Measurements from ENCODE around the gene NELL1.
"Not testable (repeated sequence)": the region's sequence is repeated elsewhere in the genome, so short reads cannot be mapped to it uniquely, and the experiment has no call there.

NELL1 gene

GRCh38 chr11:21205205-21205604 lies 535.8 kb downstream of the NELL1 start:
- DNase-seq (ENCODE audit: low spot score): no peak

- DNase-seq (ENCODE audit: low spot score): no peak
These were observed 556.5 kb downstream of the NELL1 start for GRCh38 chr11:21225860-21226259.

GRCh38 chr11:21229224-21229623 lies 559.8 kb downstream of the NELL1 start:
- no peak for DNase-seq (ENCODE audit: low spot score)

GRCh38 chr11:21250196-21250595 lies 580.8 kb downstream of the NELL1 start:
- DNase-seq (ENCODE audit: low spot score): no peak

DNA sequence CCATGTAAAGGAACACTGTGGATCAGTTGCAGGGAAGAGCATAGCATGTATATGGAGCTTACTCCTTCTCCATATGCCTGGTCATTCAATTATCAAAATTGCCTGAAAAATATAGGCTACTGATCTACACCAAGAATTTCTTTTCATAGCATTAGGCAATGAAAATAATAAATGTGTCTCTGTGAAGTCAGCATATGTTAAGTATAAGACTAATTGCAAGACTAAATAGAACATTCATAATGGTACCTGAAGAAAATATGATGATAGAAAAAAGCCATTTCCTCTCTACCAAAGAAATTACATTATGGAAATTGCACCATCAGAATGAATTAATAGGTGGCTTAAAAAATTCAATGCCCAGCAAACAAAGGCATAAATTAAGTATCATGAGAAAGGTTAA lies 584.7 kb downstream of the NELL1 start:
- DNase-seq (ENCODE audit: low spot score): no peak

GRCh38 chr11:21254790-21255189 lies 585.4 kb downstream of the NELL1 start:
- no peak for DNase-seq (ENCODE audit: low spot score)

DNA sequence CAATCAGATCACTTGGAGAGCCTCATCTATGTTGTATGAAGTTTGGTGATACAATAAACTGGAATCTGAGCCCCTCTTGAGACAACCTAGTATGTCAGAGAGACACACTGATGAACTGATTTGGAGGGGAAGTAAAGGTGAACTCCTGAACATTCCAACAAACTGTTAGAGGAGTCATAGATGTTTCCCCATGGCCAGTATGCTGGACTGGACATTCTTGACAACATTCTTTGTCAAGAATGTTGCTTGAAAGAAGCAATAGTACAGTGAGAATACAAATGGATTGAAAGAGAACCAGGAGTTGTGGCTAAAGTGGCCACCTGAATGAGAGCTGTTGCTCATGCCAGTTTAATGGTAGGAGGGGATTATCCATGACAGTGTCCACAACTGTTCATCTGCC lies 588.1 kb downstream of the NELL1 start:
- no peak for DNase-seq (ENCODE audit: low spot score)

GRCh38 chr11:21258414-21258813 lies 589.0 kb downstream of the NELL1 start:
- DNase-seq (ENCODE audit: low spot score): no peak

DNA sequence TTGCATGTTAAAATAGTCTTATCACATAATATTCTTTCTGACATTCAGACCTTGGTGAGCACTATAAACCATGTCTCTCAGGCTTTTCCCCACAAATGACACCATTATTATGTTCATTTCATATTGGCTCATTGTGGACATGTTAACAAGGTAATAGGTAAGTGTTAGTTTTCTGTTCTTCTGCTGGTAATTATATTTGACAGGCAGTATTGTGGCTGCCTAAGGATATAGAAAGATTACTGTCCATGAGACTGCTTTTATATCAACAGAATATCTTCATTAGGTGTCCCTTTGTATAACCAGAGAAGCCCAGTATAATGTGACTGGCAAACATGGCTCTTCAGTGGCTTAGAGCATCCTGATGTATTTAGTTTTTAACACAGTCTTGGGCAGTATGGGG lies 590.7 kb downstream of the NELL1 start:
- no peak for DNase-seq (ENCODE audit: low spot score)

DNA sequence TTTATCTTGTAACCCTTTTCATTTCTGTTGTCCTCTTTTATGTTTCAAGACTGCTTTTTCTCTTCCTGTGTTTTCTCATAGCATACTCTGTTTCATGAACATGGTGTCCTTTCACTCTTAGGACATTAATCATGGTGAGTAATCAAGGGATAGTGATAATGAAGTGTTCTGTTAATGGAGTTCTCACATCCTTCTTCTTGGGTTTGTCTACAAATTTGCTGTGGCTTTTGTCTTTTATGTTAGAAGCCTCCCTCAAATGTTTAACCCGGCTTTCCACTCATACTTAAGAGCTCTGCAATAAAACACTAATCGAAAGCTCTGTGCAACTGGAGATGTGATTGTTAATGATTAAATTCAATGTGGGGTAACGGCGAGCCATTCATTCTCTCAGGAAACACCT lies 593.6 kb downstream of the NELL1 start:
- DNase-seq (ENCODE audit: low spot score): no peak

DNA sequence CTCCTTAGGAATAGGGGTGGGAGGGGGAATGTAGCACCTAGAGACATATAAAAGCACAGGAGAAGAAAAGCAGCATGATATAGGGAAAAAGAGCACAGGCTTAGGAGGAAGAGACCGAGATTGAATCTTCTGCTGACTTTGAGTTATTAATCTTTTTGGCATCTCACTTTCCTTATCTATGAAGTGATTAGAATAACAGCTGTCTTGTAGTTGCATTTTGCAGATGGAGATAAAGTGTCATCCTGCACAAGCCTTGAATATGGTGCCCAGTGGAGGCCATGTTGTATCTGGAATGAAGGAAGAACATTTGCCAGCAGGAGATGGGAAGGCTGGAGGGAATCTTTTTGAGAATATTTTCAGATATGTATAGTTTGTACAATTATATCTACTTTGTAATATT lies 594.7 kb downstream of the NELL1 start:
- DNase-seq (ENCODE audit: low spot score): no peak

DNA sequence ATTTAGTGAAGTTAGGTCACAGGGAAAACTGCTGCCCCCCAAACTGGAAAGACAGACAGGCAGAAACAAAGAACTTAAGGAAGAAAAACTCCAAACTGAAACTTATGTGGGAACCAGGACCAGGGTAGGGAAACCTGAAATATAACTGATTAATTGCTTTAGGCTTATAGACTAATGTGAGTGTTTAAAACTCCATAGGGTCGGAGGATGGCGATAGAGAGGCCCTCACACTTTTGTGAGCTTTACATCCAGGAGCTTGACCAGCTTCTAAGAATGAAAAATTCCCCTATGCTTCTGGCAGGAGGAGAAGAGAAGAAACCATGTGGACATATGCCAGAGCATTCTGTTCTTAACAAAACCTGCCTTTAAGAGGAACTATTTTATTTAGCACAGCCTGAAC lies 598.6 kb downstream of the NELL1 start:
- DNase-seq (ENCODE audit: low spot score): no peak

- DNase-seq (ENCODE audit: low spot score): not testable (repeated sequence)
These were observed 602.8 kb downstream of the NELL1 start for GRCh38 chr11:21272139-21272538.

DNA sequence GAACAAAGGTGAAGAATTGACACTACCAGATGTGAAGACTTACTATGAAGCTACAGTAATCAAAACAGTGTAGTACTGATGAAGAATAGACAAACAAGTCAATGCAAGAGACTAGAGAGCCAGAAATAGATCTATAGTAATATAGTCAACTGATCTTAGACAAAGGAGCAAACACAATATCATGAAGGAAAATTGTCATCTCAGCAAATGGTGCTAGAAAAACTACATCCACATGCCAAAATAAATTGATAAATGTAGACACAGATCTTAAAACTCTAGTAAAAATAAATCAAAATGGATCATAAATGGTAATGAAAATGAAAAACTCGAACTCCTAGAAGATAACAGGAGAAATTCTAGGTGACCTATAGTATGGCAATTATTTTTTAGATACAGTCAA lies 609.5 kb downstream of the NELL1 start:
- no peak for DNase-seq (ENCODE audit: low spot score)

DNA sequence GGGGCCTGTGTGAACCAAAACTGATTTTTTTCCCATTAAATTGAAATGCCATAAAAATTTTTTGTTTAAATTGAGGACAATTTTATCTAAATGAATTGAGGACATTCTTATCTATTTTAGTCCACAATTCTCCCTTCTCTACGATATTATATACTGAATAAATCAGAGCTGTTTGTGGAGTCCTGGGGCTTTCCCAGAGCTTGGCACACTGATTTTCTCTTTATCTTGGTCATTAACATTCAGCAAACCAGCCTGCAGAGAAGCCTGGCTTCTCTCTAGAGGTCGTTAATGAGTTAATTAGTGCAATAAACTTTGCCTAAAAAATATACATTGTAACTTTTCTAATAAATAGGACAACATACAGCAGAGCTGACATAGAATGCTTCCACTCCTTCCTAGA lies 615.7 kb downstream of the NELL1 start:
- no peak for DNase-seq (ENCODE audit: low spot score)

DNA sequence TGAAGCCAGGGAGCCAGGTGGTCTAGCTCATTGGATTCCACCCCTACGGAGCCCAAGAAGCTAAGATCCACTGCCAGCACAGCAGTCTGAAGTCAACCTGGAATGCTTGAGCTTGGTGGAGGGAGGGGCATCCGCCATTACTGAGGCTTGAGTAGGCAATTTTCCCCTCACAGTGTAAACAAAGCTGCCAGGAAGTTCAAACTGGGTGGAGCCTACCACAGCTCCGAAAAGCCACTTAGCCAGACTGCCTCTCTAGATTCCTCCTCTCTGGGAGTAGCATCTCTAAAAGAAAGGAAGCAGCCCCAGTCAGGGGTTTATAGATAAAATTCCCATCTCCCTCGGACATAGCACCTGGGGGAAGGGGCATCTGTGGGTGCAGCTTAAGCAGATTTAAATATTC lies 620.3 kb downstream of the NELL1 start:
- DNase-seq (ENCODE audit: low spot score): no peak

- DNase-seq (ENCODE audit: low spot score): no peak
These were observed 626.1 kb downstream of the NELL1 start for GRCh38 chr11:21295508-21295907.

DNA sequence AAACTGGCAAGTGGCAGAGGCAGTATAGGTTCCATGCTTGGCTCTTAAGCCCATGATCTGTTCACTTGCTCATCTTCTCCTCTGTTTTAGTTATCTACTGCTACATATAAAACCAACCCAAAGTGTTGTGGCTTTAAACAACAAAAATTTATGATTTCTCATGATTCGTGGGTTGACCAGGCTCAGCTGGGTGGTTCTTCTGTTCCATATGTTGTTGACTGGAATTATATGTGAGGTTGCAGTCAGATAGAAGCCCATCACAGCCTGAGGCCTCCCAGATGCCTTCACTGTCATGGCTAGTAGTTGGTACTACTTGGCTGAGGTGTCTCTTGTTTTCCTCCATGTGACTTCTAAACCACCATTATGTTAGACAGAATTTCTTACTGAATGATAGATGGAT lies 632.6 kb downstream of the NELL1 start:
- no peak for DNase-seq (ENCODE audit: low spot score)

DNA sequence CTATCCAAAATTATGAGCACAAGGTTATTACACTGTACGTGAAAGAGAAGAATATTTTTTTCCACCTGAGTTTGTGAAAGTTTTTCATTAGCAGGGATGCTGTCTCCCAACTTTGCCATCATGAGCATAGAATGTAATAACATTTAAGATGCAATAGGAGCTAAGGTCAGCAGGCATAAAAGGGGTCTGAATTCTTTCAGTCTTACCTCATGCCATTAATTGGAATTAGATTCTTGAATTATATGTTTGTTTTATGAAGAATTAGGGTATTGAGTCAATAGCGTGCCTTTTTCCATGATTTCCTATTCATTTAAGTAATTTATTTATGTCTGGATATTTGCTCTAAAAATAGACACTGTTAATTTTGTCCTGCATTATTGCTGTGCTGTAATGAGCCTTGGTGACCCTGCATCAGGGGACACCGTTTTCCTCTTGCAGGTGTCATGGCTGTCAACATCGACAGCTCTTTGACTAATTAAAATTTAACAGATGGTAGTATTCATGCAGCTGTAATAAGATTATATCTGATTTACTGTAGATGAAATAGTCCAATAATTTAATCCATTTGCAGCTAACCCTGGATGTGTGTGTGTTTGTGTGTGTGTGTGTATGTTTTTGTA lies 637.5 kb downstream of the NELL1 start:
- DNase-seq (ENCODE audit: low spot score): no peak

- DNase-seq (ENCODE audit: low spot score): no peak
These were observed 638.5 kb downstream of the NELL1 start for GRCh38 chr11:21307874-21308273.

DNA sequence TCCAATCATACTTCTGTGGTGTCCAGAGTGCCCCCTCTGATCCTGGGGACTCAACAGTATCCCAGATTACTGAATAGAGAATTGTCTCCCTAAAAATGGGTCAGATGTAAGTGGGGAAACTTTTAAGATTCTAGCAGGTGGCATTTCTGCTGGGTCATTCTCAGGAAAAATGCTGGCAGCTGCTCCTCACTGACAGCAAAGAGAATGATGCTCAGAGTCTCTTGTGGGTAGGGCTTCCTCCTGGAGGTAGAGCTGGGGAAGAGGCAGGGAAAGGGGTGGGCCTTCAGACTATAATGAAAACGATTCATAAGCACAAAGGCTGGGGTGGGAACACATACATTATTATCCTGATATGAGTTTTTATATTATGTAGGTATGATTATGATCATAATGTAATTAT lies 647.2 kb downstream of the NELL1 start:
- DNase-seq (ENCODE audit: low spot score): no peak

- DNase-seq (ENCODE audit: low spot score): no peak
These were observed 651.7 kb downstream of the NELL1 start for GRCh38 chr11:21321072-21321471.

DNA sequence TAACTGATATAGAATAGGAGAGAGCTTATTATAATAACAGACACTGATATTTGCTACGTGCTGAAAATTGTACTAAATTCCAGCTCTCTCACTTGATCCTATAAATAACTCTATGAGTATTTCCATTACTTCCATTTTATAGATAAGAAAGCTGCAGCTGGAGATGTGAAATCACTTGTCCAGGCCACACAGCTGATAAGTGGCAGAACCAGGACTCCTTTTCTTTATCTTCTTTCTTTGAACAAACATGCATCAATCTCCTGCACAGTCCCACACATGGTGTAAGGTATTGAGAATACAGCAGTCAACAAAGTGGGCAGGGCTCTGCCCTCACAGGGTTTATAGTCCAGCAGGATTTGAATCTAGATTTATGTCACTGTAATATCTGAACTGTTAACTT lies 652.1 kb downstream of the NELL1 start:
- DNase-seq (ENCODE audit: low spot score): no peak

DNA sequence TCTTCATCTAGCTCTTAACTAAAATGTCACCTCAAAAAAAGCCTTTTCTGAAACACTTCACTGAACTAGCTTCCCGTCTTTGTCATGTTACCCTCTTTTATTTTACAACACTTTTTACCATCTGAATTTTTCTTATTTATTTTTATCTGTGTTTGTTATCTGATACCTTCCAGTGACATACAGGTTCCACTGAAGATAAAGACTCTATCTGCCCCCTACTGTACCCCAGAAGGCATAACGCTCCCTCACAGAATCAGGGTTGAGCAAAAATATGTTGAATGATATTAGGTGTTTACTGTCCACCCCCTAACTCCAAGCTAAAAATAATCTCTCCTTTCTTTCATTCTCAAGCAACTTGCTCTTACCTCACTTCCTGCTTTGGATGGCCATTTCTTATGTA lies 654.2 kb downstream of the NELL1 start:
- no peak for DNase-seq (ENCODE audit: low spot score)

DNA sequence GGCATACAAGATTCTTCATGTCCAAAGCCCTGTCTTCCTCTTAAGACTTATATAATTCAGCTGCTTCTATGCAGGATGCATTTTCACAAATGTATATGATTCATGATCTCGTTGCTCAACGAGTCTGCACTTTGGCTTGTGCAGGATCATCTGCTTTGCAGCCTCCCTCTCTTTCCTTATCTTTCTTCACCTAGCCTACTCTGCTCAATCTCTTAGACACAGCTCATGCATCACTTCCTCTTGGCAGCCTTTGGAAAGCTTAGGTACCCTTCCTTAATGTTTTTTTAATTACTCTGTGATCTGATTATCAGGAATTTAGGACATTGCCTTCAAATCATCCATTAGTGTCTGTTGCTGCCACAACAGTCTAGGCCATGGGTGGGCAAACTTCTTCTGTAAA lies 673.8 kb downstream of the NELL1 start:
- DNase-seq (ENCODE audit: low spot score): no peak
